HepG2 (cell line): ENCODE measurements around the gene HSPB6. TPM values are rescaled to one million over a fixed set of nuclear protein-coding genes. Genes with fewer than 3 reads are reported as not detected.
A peak's percentile ranks its signal among the peaks of the same experiment; 100 is the strongest.

ENCODE experiments used
- CEBPB ChIP-seq: IDR thresholded peaks from 2 replicates; pipeline ENCODE4 v1.6.1; 2011; ENCODE audit warnings: low read depth, low read length, improper control_type of control experiment, borderline replicate concordance
- DMAP1 ChIP-seq: IDR thresholded peaks from 2 replicates; pipeline ENCODE4 v1.6.1; 2016
- DNMT3B ChIP-seq: conservative IDR thresholded peaks from 2 replicates; pipeline ENCODE4 v1.6.1; 2016; ENCODE audit warnings: missing biosample characterization, control low read depth
- DR1 ChIP-seq: sonication (generic); formaldehyde crosslinking; IDR thresholded peaks from 2 replicates; pipeline ENCODE4 v1.8.0; 2021; ENCODE audit warnings: mild to moderate bottlenecking, missing genetic modification reagents, inconsistent platforms
- ISL2 ChIP-seq: sonication (generic); formaldehyde crosslinking; IDR thresholded peaks from 2 replicates; pipeline ENCODE4 v1.5.0; 2020; ENCODE audit warnings: missing genetic modification reagents
- MXD4 ChIP-seq: IDR thresholded peaks from 2 replicates; pipeline ENCODE4 v1.6.1; 2016; ENCODE audit warnings: mild to moderate bottlenecking, missing biosample characterization, missing genetic modification reagents
- REPIN1 ChIP-seq: sonication (generic); formaldehyde crosslinking; IDR thresholded peaks from 2 replicates; pipeline ENCODE4 v1.8.0; 2022; ENCODE audit warnings: missing genetic modification reagents, low read depth, mild to moderate bottlenecking, borderline replicate concordance
- ZIK1 ChIP-seq: sonication (generic); formaldehyde crosslinking; IDR thresholded peaks from 2 replicates; pipeline ENCODE4 v1.5.0; 2020; ENCODE audit warnings: mild to moderate bottlenecking, low read depth, missing genetic modification reagents, borderline replicate concordance
- ZNF274 ChIP-seq: sonication (generic); formaldehyde crosslinking; IDR thresholded peaks from 2 replicates; pipeline ENCODE4 v1.5.1; 2020; ENCODE audit warnings: mild to moderate bottlenecking, missing genetic modification reagents
- ZNF670 ChIP-seq: sonication (generic); formaldehyde crosslinking; IDR thresholded peaks from 2 replicates; pipeline ENCODE4 v1.8.0; 2022; ENCODE audit warnings: mild to moderate bottlenecking, missing genetic modification reagents, borderline replicate concordance
- ZNF713 ChIP-seq: sonication (generic); formaldehyde crosslinking; IDR thresholded peaks from 2 replicates; pipeline ENCODE4 v1.4.0; 2020; ENCODE audit warnings: mild to moderate bottlenecking, missing genetic modification reagents
- ZNF746 ChIP-seq: sonication (generic); formaldehyde crosslinking; IDR thresholded peaks from 2 replicates; pipeline ENCODE4 v1.8.0; 2022; ENCODE audit warnings: mild to moderate bottlenecking, missing genetic modification reagents
- polyA plus RNA-seq, 8 experiments: library from polyadenylated mRNA; depleted of rRNA in 3 of 8; stranded (reverse) in 7 of 8; unstranded in 1 of 8; fragments of >200 nt; fragmentation: Illumina TruSeq in 4 of 8; extraction: Trizol in 4 of 8; gene quantifications; 2 replicates each; pipeline versions ENCODE4 v1.2.1 to v1.2.3, GENCODE V29; 2011 to 2016; ENCODE audit warnings: low read depth in 4 of 8, missing spikeins in 1 of 8, mixed read lengths in 1 of 8; ENCODE audit not compliant: insufficient read depth in 1 of 8
- total RNA-seq, 5 experiments: library from RNA; depleted of rRNA; stranded (reverse); fragments of >200 nt; fragmentation: Illumina TruSeq; extraction: Trizol; gene quantifications; 2 replicates each; pipeline ENCODE4 v1.2.3, GENCODE V29; 2016; ENCODE audit warnings: low read depth in 1 of 5
- TF ChIP-seq, protein P1 (sequence below): sonication (generic); formaldehyde crosslinking; IDR thresholded peaks from 2 replicates; pipeline ENCODE4 v1.4.0; 2020; ENCODE audit warnings: missing genetic modification reagents
- TF ChIP-seq, protein P2 (sequence below): IDR thresholded peaks from 2 replicates; pipeline ENCODE4 v1.6.1; 2016; ENCODE audit warnings: mild to moderate bottlenecking, missing biosample characterization, missing genetic modification reagents
- TF ChIP-seq, protein P3 (sequence below): sonication (generic); formaldehyde crosslinking; IDR thresholded peaks from 2 replicates; pipeline ENCODE4 v1.4.0; 2020; ENCODE audit warnings: mild to moderate bottlenecking, missing genetic modification reagents
- TF ChIP-seq, protein P4 (sequence below): sonication (generic); formaldehyde crosslinking; IDR thresholded peaks from 2 replicates; pipeline ENCODE4 v1.4.0; 2020; ENCODE audit warnings: missing genetic modification reagents
- TF ChIP-seq, protein P5 (sequence below): sonication (generic); formaldehyde crosslinking; conservative IDR thresholded peaks from 2 replicates; pipeline ENCODE4 v1.4.0; 2020; ENCODE audit warnings: missing genetic modification reagents

Gene HSPB6
- total and polyA plus RNA-seq, 2 of the 13 experiments (the other 11 are each of a cell fraction or from before 2014, with no cell fraction given), result 0.18 TPM; not detected in 1

DNA sequence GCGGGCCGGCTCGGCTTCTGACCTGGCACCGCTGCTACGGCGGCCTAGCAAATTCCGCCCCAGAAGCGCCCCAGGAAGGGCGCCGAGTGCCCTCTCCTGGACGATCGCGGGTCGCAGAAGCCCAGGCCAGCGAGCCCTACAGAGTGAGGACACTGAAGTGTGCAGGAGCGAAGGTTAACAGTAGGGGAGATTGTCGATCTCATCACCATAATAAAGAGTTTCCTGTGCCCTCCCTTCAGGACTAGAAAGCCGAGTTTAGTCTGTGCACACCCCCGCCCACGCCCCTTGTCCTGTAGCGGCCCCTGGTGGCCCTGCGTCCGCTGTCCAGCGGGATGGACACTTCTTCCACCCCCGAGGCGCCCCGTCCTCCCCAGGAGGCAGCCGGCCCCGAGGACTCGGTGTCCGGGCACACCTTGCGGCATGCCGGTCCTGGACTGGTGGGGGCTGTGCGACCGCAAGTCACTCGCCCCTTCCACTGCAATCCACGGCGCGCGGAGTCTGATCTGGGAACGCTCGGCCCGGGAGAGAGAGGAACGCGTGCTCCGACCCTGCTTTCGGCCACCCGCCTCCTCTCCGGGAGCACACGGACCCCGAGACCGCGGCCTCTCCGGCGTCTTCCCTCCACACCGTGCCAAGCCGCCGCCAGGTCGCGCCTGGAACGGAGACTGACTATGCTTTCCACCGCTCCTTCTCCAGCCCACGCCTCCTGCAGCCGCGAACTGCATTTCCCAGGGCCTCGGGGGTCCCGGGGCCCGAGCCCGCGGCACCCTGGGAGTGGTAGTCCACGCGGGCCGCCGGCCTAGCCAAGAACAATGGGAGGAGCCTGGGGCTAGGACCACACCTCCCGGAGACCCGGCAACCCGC, 39.8 kb downstream of the HSPB6 start (continued):
- TF ChIP-seq, protein P1, sequence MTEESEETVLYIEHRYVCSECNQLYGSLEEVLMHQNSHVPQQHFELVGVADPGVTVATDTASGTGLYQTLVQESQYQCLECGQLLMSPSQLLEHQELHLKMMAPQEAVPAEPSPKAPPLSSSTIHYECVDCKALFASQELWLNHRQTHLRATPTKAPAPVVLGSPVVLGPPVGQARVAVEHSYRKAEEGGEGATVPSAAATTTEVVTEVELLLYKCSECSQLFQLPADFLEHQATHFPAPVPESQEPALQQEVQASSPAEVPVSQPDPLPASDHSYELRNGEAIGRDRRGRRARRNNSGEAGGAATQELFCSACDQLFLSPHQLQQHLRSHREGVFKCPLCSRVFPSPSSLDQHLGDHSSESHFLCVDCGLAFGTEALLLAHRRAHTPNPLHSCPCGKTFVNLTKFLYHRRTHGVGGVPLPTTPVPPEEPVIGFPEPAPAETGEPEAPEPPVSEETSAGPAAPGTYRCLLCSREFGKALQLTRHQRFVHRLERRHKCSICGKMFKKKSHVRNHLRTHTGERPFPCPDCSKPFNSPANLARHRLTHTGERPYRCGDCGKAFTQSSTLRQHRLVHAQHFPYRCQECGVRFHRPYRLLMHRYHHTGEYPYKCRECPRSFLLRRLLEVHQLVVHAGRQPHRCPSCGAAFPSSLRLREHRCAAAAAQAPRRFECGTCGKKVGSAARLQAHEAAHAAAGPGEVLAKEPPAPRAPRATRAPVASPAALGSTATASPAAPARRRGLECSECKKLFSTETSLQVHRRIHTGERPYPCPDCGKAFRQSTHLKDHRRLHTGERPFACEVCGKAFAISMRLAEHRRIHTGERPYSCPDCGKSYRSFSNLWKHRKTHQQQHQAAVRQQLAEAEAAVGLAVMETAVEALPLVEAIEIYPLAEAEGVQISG (CRISPR knock-in tag), result peak; percentile 93
- TF ChIP-seq ZNF274 (CRISPR knock-in tag) (0 out of 2 replicates have a peak, but pooled peaks have one; percentile 32), DMAP1 (CRISPR knock-in tag) (0 out of 2 replicates have a peak, but pooled peaks have one; percentile 36), CEBPB (no peak), DNMT3B (CRISPR knock-in tag) (no peak), ZNF713 (peak; percentile 52; the same call in 1 of the 2 replicates), REPIN1 (CRISPR knock-in tag) (peak; percentile 51; the same call in 1 of the 2 replicates), MXD4 (0 out of 2 replicates have a peak, but pooled peaks have one; percentile 63), ZNF746 (CRISPR knock-in tag) (0 out of 2 replicates have a peak, but pooled peaks have one; percentile 21), ISL2 (CRISPR knock-in tag) (peak; percentile 48; the same call in 1 of the 2 replicates), ZIK1 (CRISPR knock-in tag) (no peak), ZNF670 (peak; percentile 99), DR1 (CRISPR knock-in tag) (no peak; the same call in 1 of the 2 replicates)
- TF ChIP-seq, protein P2, sequence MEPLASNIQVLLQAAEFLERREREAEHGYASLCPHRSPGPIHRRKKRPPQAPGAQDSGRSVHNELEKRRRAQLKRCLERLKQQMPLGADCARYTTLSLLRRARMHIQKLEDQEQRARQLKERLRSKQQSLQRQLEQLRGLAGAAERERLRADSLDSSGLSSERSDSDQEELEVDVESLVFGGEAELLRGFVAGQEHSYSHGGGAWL, result peak; percentile 55; the same call in 1 of the 2 replicates
- TF ChIP-seq, protein P3, sequence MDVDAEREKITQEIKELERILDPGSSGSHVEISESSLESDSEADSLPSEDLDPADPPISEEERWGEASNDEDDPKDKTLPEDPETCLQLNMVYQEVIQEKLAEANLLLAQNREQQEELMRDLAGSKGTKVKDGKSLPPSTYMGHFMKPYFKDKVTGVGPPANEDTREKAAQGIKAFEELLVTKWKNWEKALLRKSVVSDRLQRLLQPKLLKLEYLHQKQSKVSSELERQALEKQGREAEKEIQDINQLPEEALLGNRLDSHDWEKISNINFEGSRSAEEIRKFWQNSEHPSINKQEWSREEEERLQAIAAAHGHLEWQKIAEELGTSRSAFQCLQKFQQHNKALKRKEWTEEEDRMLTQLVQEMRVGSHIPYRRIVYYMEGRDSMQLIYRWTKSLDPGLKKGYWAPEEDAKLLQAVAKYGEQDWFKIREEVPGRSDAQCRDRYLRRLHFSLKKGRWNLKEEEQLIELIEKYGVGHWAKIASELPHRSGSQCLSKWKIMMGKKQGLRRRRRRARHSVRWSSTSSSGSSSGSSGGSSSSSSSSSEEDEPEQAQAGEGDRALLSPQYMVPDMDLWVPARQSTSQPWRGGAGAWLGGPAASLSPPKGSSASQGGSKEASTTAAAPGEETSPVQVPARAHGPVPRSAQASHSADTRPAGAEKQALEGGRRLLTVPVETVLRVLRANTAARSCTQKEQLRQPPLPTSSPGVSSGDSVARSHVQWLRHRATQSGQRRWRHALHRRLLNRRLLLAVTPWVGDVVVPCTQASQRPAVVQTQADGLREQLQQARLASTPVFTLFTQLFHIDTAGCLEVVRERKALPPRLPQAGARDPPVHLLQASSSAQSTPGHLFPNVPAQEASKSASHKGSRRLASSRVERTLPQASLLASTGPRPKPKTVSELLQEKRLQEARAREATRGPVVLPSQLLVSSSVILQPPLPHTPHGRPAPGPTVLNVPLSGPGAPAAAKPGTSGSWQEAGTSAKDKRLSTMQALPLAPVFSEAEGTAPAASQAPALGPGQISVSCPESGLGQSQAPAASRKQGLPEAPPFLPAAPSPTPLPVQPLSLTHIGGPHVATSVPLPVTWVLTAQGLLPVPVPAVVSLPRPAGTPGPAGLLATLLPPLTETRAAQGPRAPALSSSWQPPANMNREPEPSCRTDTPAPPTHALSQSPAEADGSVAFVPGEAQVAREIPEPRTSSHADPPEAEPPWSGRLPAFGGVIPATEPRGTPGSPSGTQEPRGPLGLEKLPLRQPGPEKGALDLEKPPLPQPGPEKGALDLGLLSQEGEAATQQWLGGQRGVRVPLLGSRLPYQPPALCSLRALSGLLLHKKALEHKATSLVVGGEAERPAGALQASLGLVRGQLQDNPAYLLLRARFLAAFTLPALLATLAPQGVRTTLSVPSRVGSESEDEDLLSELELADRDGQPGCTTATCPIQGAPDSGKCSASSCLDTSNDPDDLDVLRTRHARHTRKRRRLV (CRISPR knock-in tag), result peak; percentile 74; the same call in 1 of the 2 replicates
- TF ChIP-seq, protein P4, sequence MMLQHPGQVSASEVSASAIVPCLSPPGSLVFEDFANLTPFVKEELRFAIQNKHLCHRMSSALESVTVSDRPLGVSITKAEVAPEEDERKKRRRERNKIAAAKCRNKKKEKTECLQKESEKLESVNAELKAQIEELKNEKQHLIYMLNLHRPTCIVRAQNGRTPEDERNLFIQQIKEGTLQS (CRISPR knock-in tag), result 0 out of 2 replicates have a peak, but pooled peaks have one; percentile 9
- TF ChIP-seq, protein P5, sequence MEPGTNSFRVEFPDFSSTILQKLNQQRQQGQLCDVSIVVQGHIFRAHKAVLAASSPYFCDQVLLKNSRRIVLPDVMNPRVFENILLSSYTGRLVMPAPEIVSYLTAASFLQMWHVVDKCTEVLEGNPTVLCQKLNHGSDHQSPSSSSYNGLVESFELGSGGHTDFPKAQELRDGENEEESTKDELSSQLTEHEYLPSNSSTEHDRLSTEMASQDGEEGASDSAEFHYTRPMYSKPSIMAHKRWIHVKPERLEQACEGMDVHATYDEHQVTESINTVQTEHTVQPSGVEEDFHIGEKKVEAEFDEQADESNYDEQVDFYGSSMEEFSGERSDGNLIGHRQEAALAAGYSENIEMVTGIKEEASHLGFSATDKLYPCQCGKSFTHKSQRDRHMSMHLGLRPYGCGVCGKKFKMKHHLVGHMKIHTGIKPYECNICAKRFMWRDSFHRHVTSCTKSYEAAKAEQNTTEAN, result peak; percentile 68
